Measurements from ENCODE around the gene FILIP1L.

- TF ChIP-seq POLR2A (IDR thresholded peaks at IDR 0.05; ENCODE audit: low read depth, low read length) (no peak), CTCF (conservative IDR thresholded peaks at IDR 0.05; ENCODE audit: low read depth, low read length) (no peak), SMC3 (IDR thresholded peaks at IDR 0.05; ENCODE audit: low read depth, low read length) (no peak), MAZ (IDR thresholded peaks at IDR 0.05; ENCODE audit: borderline replicate concordance, low read depth, low read length) (no peak), RAD21 (IDR thresholded peaks at IDR 0.05; ENCODE audit: low read length) (no peak), RCOR1 (IDR thresholded peaks at IDR 0.05; ENCODE audit: insufficient replicate concordance, low read length) (no peak), MAFK (IDR thresholded peaks at IDR 0.05; ENCODE audit: low read depth, low read length) (no peak), RFX5 (IDR thresholded peaks at IDR 0.05; ENCODE audit: low read depth, low read length) (no peak), MXI1 (IDR thresholded peaks at IDR 0.05; ENCODE audit: borderline replicate concordance, low read depth, low read length) (no peak), FOS (IDR thresholded peaks at IDR 0.05; ENCODE audit: low read depth, low read length) (no peak), CEBPB (IDR thresholded peaks at IDR 0.05; ENCODE audit: low read depth, low read length) (no peak), ELK1 (IDR thresholded peaks at IDR 0.05; ENCODE audit: borderline replicate concordance, low read depth, low read length) (no peak), CHD1 (IDR thresholded peaks at IDR 0.05; ENCODE audit: low read depth, low read length) (no peak)
These were observed 89.6 kb downstream of the FILIP1L start for GRCh38 chr3:100024520-100025303.

Data from IMR-90 (cell line).